ENCODE data around the gene PDXK. TPM values are rescaled to one million over a fixed set of nuclear protein-coding genes. Genes with fewer than 3 reads are reported as not detected.

The PDXK gene
- polyA plus RNA-seq, 1 of the 3 experiments (the other 2 are of a cell fraction), result 85.7 TPM

GRCh38 chr21:43800566-43800965 lies 81.6 kb downstream of the PDXK start:
- Histone ChIP-seq H3K79me2 (ENCODE audit: insufficient read depth) (no peaks in the 10 kb centered on the region), H3K4me2 (no peak overlapping the region), H3K9me2 (no peaks in the 10 kb centered on the region), H3K27ac (ENCODE audit: low read depth in 2 of 2, low read length in 1 of 2) (no peak overlapping the region), H3K4me1 (ENCODE audit: control insufficient read depth in 1 of 2, insufficient read depth in 2 of 2, low read depth in 1 of 2, low read length in 1 of 2) (no peaks in the 10 kb centered on the region), H2AFZ (ENCODE audit: low read depth) (no peak overlapping the region), H3K9me3 (no peaks in the 10 kb centered on the region), H3K9ac (no peak overlapping the region), H3K27me3 (ENCODE audit: insufficient read depth) (no peaks in the 10 kb centered on the region), H3F3A (replicated peaks; ENCODE audit: insufficient read depth) (no peaks in the 10 kb centered on the region), H4K20me1 (ENCODE audit: insufficient read depth) (no peaks in the 10 kb centered on the region), H3K4me3 (ENCODE audit: low read depth in 2 of 2, low read length in 1 of 2) (no peak overlapping the region), H3K36me3 (replicated peaks in 1 of 2; ENCODE audit: control insufficient read depth in 1 of 2, insufficient read depth in 2 of 2, low read length in 1 of 2) (peaks cover 17 to 82% of the 10 kb centered on the region in 2 experiments)
- POLR2A ChIA-PET, result no interaction called here
- CTCF ChIA-PET, result interaction anchor here (1.6 to 1.9 kb wide), 2 partner anchors 10 to 11 kb away, joined by 3 to 9 read pairs; partner anchors contain the start of gene RRP1
- DNase-seq, result no peak
- TF ChIP-seq SMC3 (IDR thresholded peaks at IDR 0.05; ENCODE audit: low read depth, low read length) (no peak), REST (IDR thresholded peaks at IDR 0.05; ENCODE audit: low read depth, low read length) (no peak), CHD2 (IDR thresholded peaks at IDR 0.05; ENCODE audit: low read length, partially characterized antibody) (no peak), EP300 (IDR thresholded peaks at IDR 0.05; ENCODE audit: borderline replicate concordance in 1 of 2, low read depth in 1 of 2, low read length in 1 of 2) (no peak), CTCF (IDR thresholded peaks at IDR 0.05) (no peak), RCOR1 (IDR thresholded peaks at IDR 0.05; ENCODE audit: low read length) (no peak), TCF12 (IDR thresholded peaks at IDR 0.05) (no peak), EZH2phosphoT487 (IDR thresholded peaks at IDR 0.05; ENCODE audit: borderline replicate concordance, low read depth) (no peak)
- WGBS (ENCODE audit: low lambda C conversion rate), result 96% methylated on average over 10 of the region's 14 CpGs

GRCh38 chr21:43801006-43801783 lies 82.3 kb downstream of the PDXK start:
- no peak overlapping the region for H3K4me3 ChIP-seq (ENCODE audit: low read depth in 2 of 2, low read length in 1 of 2)
- H2AFZ ChIP-seq (ENCODE audit: low read depth), result no peak overlapping the region
- H3K4me2 ChIP-seq, result no peak overlapping the region
- H3K27ac ChIP-seq (ENCODE audit: low read depth in 2 of 2, low read length in 1 of 2), result no peak overlapping the region
- POLR2A ChIA-PET, result no interaction called here
- H3K79me2 ChIP-seq (ENCODE audit: insufficient read depth), result no peaks in the 10 kb centered on the region
- H3F3A ChIP-seq (replicated peaks; ENCODE audit: insufficient read depth), result no peaks in the 10 kb centered on the region
- no peak for DNase-seq
- no peaks in the 10 kb centered on the region for H3K27me3 ChIP-seq (ENCODE audit: insufficient read depth)
- H3K9me3 ChIP-seq, result no peaks in the 10 kb centered on the region
- peaks cover 12 to 79% of the 10 kb centered on the region in 2 experiments for H3K36me3 ChIP-seq (replicated peaks in 1 of 2; ENCODE audit: control insufficient read depth in 1 of 2, insufficient read depth in 2 of 2, low read length in 1 of 2)
- H4K20me1 ChIP-seq (ENCODE audit: insufficient read depth), result no peaks in the 10 kb centered on the region
- no peaks in the 10 kb centered on the region for H3K9me2 ChIP-seq
- WGBS (ENCODE audit: low lambda C conversion rate), result 97% methylated on average over 39 of the region's 42 CpGs
- CTCF ChIA-PET, result interaction anchor here (1.6 to 1.9 kb wide), 2 partner anchors 9 to 12 kb away, joined by 3 to 9 read pairs; partner anchors contain the start of gene RRP1
- H3K9ac ChIP-seq, result no peak overlapping the region
- H3K4me1 ChIP-seq (ENCODE audit: control insufficient read depth in 1 of 2, insufficient read depth in 2 of 2, low read depth in 1 of 2, low read length in 1 of 2), result no peaks in the 10 kb centered on the region
- TF ChIP-seq TCF12 (IDR thresholded peaks at IDR 0.05), result no peak
- TF ChIP-seq RFX5 (IDR thresholded peaks at IDR 0.05; ENCODE audit: low read length), result no peak
- no peak for TF ChIP-seq EP300 (IDR thresholded peaks at IDR 0.05; ENCODE audit: borderline replicate concordance in 1 of 2, low read depth in 1 of 2, low read length in 1 of 2)
- TF ChIP-seq RCOR1 (IDR thresholded peaks at IDR 0.05; ENCODE audit: low read length), result no peak
- TF ChIP-seq PBX3 (IDR thresholded peaks at IDR 0.05), result no peak
- no peak for TF ChIP-seq NRF1 (IDR thresholded peaks at IDR 0.05; ENCODE audit: low read depth, low read length)
- TF ChIP-seq JUND (IDR thresholded peaks at IDR 0.05), result no peak
- TF ChIP-seq RAD21 (IDR thresholded peaks at IDR 0.05; ENCODE audit: low read length), result no peak
- TF ChIP-seq GABPA (IDR thresholded peaks at IDR 0.05; ENCODE audit: low read depth), result no peak

Measured in SK-N-SH (cell line).